ENCODE results near the gene NEK10.

Gene NEK10

GRCh38 chr3:27358372-27358771 is 10.8 kb downstream of the NEK10 start:
- no peak overlapping the region for H3K4me3 ChIP-seq (ENCODE audit: low read length)
- TF ChIP-seq CTCF (conservative IDR thresholded peaks at IDR 0.05; ENCODE audit: low read depth, low read length) = no peak
- DNase-seq (ENCODE audit: low read depth) = no peak

GRCh38 chr3:27357665-27358258 is 11.4 kb downstream of the NEK10 start:
- peak; percentile 84 for TF ChIP-seq CTCF (conservative IDR thresholded peaks at IDR 0.05; ENCODE audit: low read depth, low read length)
- no peak overlapping the region for H3K4me3 ChIP-seq (ENCODE audit: low read length)

GRCh38 chr3:27356976-27357375 is 12.2 kb downstream of the NEK10 start:
- DNase-seq (ENCODE audit: low read depth) = no peak
- no peak overlapping the region for H3K4me3 ChIP-seq (ENCODE audit: low read length)
- TF ChIP-seq CTCF (conservative IDR thresholded peaks at IDR 0.05; ENCODE audit: low read depth, low read length) = no peak

More at GRCh38 chr3:27357665-27358258, 11.4 kb downstream of the NEK10 start:
- peak; percentile 22 for DNase-seq (ENCODE audit: low read depth)

- DNase-seq (ENCODE audit: low read depth) = no peak
- no peak for TF ChIP-seq CTCF (conservative IDR thresholded peaks at IDR 0.05; ENCODE audit: low read depth, low read length)
- H3K4me3 ChIP-seq (ENCODE audit: low read length) = no peak overlapping the region
These were observed 14.5 kb downstream of the NEK10 start for GRCh38 chr3:27354588-27355203.

GRCh38 chr3:27354161-27354560 is 15.0 kb downstream of the NEK10 start:
- no peak overlapping the region for H3K4me3 ChIP-seq (ENCODE audit: low read length)
- TF ChIP-seq CTCF (conservative IDR thresholded peaks at IDR 0.05; ENCODE audit: low read depth, low read length) = no peak
- no peak for DNase-seq (ENCODE audit: low read depth)

GRCh38 chr3:27353221-27353620 is 16.0 kb downstream of the NEK10 start:
- TF ChIP-seq CTCF (conservative IDR thresholded peaks at IDR 0.05; ENCODE audit: low read depth, low read length) = no peak
- DNase-seq (ENCODE audit: low read depth) = no peak
- no peak overlapping the region for H3K4me3 ChIP-seq (ENCODE audit: low read length)

- H3K4me3 ChIP-seq (ENCODE audit: low read length) = no peak overlapping the region
- no peak for DNase-seq (ENCODE audit: low read depth)
- TF ChIP-seq CTCF (conservative IDR thresholded peaks at IDR 0.05; ENCODE audit: low read depth, low read length) = no peak
These were observed 17.1 kb downstream of the NEK10 start for GRCh38 chr3:27352047-27352446.

Measured in retinal pigment epithelial cell (primary cell).